Measurements from ENCODE around the gene TLE1.

- TF ChIP-seq CTCF (IDR thresholded peaks at IDR 0.05) (no peak), EZH2 (IDR thresholded peaks at IDR 0.05; ENCODE audit: borderline replicate concordance, insufficient read depth, low read depth, low read length, poor library complexity, severe bottlenecking) (no peak)
These were observed 53.7 kb downstream of the TLE1 start for GRCh38 chr9:81635521-81636254.
